ENCODE data around the gene ZIM2. TPM values are rescaled to one million over a fixed set of nuclear protein-coding genes. Genes with fewer than 3 reads are reported as not detected.
"Not testable (repeated sequence)": the region's sequence is repeated elsewhere in the genome, so short reads cannot be mapped to it uniquely, and the experiment has no call there.

Gene ZIM2
- total and polyA plus RNA-seq, 10 of the 15 experiments (the other 5 are each of a cell fraction or from before 2014, with no cell fraction given) = not detected

DNA sequence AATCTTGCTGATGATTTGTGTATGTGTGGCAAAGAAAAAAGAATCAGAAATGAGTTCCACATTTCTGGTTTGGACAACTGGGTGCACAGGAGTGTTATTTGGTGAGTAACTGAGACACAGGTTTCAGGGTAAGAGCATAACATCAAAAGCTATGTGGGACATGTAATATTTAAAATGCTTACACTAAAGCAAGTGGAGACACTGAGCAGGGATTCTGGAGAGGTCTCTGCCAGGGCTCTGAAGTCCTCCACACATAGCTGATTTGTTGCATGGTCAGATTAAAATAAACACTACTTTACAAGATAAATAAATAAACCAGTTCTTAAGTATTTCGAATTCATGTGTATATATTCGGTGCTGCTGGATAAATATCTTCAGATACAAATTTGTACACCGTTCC lies 16.3 kb upstream of the ZIM2 start:
- ATAC-seq (no peak), FAIRE-seq (no peak), DNase-seq (ENCODE audit: low read depth, low spot score) (no peak)
- no peaks in the 10 kb centered on the region for H3K27me3 ChIP-seq (replicated peaks in 1 of 2; ENCODE audit: control insufficient read depth in 2 of 2, insufficient read depth in 2 of 2, low read length in 1 of 2)
- H2AFZ ChIP-seq (ENCODE audit: control insufficient read depth, low read depth, low read length) = no peak overlapping the region
- ChIA-PET SMC1A (ENCODE audit: uncharacterized antibody, unreplicated experiment) (no interaction called here), POLR2A (no interaction called here), RAD21 (ENCODE audit: unreplicated experiment) (no interaction called here), CTCF (no interaction called here)
- no peak overlapping the region for H3K4me2 ChIP-seq (ENCODE audit: control insufficient read depth, insufficient read depth)
- no peaks in the 10 kb centered on the region for H4K20me1 ChIP-seq (ENCODE audit: control insufficient read depth, insufficient read depth)
- TF ChIP-seq PAX5 (IDR thresholded peaks at IDR 0.05; ENCODE audit: borderline replicate concordance, low read depth, low read length) = no peak
- TF ChIP-seq WRNIP1 (IDR thresholded peaks at IDR 0.05; ENCODE audit: borderline replicate concordance, low read depth, low read length) = no peak
- TF ChIP-seq NBN (IDR thresholded peaks at IDR 0.05) = no peak
- TF ChIP-seq BCL11A (IDR thresholded peaks at IDR 0.05; ENCODE audit: low read depth, low read length) = no peak
- TF ChIP-seq TCF3 (IDR thresholded peaks at IDR 0.05; ENCODE audit: borderline replicate concordance, insufficient read depth, low read depth, low read length) = no peak
- TF ChIP-seq RELA (IDR thresholded peaks at IDR 0.05; ENCODE audit: borderline replicate concordance, partially characterized antibody) = no peak
- no peak for TF ChIP-seq ZNF24 (IDR thresholded peaks at IDR 0.05)
- no peak for TF ChIP-seq ZZZ3 (IDR thresholded peaks at IDR 0.05; ENCODE audit: control insufficient read depth, insufficient read length, low read depth)
- no peaks in the 10 kb centered on the region for H3K79me2 ChIP-seq (ENCODE audit: control insufficient read depth, insufficient read depth, low read length)
- intact Hi-C loops (cut with micrococcal nuclease; ENCODE audit: unreplicated experiment) (no loop called here), in situ Hi-C loops (cut with MboI) (no loop called here)
- 14% methylated on average over 3 of the region's 3 CpGs for WGBS (ENCODE audit: insufficient coverage, insufficient replicate concordance, low lambda C conversion rate, missing lambda C conversion rate)
- H3K27ac ChIP-seq (ENCODE audit: control insufficient read depth, insufficient read depth) = no peak overlapping the region
- BruUV-seq (replicated peaks) = no TSS peak
- H3K4me3 ChIP-seq = no peak overlapping the region
- no peaks in the 10 kb centered on the region for H3K4me1 ChIP-seq (ENCODE audit: control insufficient read depth, insufficient read depth, low read length)
- no peak overlapping the region for H3K9ac ChIP-seq (ENCODE audit: control insufficient read depth, insufficient read depth, low read length)
- H3K9me3 ChIP-seq (replicated peaks; ENCODE audit: control insufficient read depth, insufficient read depth, low read length) = no peaks in the 10 kb centered on the region; the same call in 2 of the 3 replicates
- no peaks in the 10 kb centered on the region for H3K36me3 ChIP-seq (ENCODE audit: control insufficient read depth in 2 of 2, insufficient read depth in 2 of 2, low read length in 1 of 2)

DNA sequence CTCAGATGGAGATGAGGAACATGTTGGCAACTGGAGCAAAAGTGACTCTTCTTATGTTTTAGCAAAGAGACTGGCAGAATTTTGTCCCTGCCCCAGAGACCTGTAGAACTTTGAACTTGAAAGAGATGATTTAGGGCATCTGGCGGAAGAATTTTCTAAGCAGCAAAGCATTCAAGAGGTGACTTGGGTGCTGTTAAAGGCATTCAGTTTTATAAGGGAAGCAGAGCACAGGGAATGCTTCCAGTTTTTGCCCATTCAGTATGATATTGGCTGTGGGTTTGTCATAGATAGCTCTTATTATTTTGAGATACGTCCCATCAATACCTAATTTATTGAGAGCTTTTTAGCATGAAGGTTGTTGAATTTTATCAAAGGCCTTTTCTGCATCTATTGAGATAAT lies 11.8 kb upstream of the ZIM2 start:
- H4K20me1 ChIP-seq (ENCODE audit: control insufficient read depth, insufficient read depth); intact Hi-C loops (cut with micrococcal nuclease; ENCODE audit: unreplicated experiment); H3K4me3 ChIP-seq; H3K9ac ChIP-seq (ENCODE audit: control insufficient read depth, insufficient read depth, low read length); H3K4me1 ChIP-seq (ENCODE audit: control insufficient read depth, insufficient read depth, low read length); ATAC-seq; H3K27me3 ChIP-seq (replicated peaks in 1 of 2; ENCODE audit: control insufficient read depth in 2 of 2, insufficient read depth in 2 of 2, low read length in 1 of 2); H3K36me3 ChIP-seq (ENCODE audit: control insufficient read depth in 2 of 2, insufficient read depth in 2 of 2, low read length in 1 of 2); H3K9me3 ChIP-seq (replicated peaks; ENCODE audit: control insufficient read depth, insufficient read depth, low read length); H3K4me2 ChIP-seq (ENCODE audit: control insufficient read depth, insufficient read depth); H2AFZ ChIP-seq (ENCODE audit: control insufficient read depth, low read depth, low read length); CTCF ChIA-PET; POLR2A ChIA-PET; RAD21 ChIA-PET (ENCODE audit: unreplicated experiment); H3K79me2 ChIP-seq (ENCODE audit: control insufficient read depth, insufficient read depth, low read length); H3K27ac ChIP-seq (ENCODE audit: control insufficient read depth, insufficient read depth); BruUV-seq (replicated peaks); SMC1A ChIA-PET (ENCODE audit: uncharacterized antibody, unreplicated experiment); in situ Hi-C loops (cut with MboI); DNase-seq (ENCODE audit: low read depth, low spot score); FAIRE-seq: not testable (repeated sequence)
- WGBS (ENCODE audit: insufficient coverage, insufficient replicate concordance, low lambda C conversion rate, missing lambda C conversion rate) = 31% methylated on average over 2 of the region's 2 CpGs
